A673 (cell line): ENCODE data around the gene ENTPD2. TPM values are rescaled to one million over a fixed set of nuclear protein-coding genes. Genes with fewer than 3 reads are reported as not detected.

Experiments
- BruUV-seq: library from RNA; stranded (reverse); fragments of 400-500 nt; replicated peaks from 2 replicates; lab custom pipeline; 2021; lab: Mats Ljungman, UMichigan
- CTCF ChIA-PET: fragments of 300-600 bp; sonication (Branson Sonifier 250); formaldehyde crosslinking; loops from one replicate; lab custom pipeline; 2022; ENCODE audit warnings: antibody characterized with exemption; lab: Charles Lee
- POLR2A ChIA-PET: fragments of 300-600 bp; sonication (Branson Sonifier 250); formaldehyde crosslinking; loops from one replicate; lab custom pipeline; 2022; ENCODE audit warnings: antibody characterized with exemption; ENCODE audit not compliant: low non-redundant PET; lab: Charles Lee
- DNase-seq: peaks from one replicate; pipeline ENCODE4 v3.0.0-alpha.2; 2015; ENCODE audit warnings: low spot score
- H3K27ac ChIP-seq: fragments of 200-600 bp; sonication (generic); 2 replicates; pipeline ENCODE4 v1.5.1; 2016; ENCODE audit warnings: mixed run types, low read depth, mild to moderate bottlenecking, mixed read lengths, antibody characterized with exemption, low read length; ENCODE audit not compliant: poor library complexity, severe bottlenecking
- H3K27me3 ChIP-seq: fragments of 200-600 bp; sonication (generic); replicated peaks from 2 replicates; pipeline ENCODE4 v1.6.1; 2017; ENCODE audit warnings: mixed run types, low read depth, mild to moderate bottlenecking, mixed read lengths, antibody characterized with exemption, low read length; ENCODE audit not compliant: insufficient read depth, poor library complexity
- H3K36me3 ChIP-seq: fragments of 200-600 bp; sonication (generic); 2 replicates; pipeline ENCODE4 v1.6.1; 2016; ENCODE audit warnings: mixed run types, mild to moderate bottlenecking, mixed read lengths, antibody characterized with exemption, low read length; ENCODE audit not compliant: insufficient read depth, poor library complexity, severe bottlenecking
- H3K4me1 ChIP-seq: fragments of 200-600 bp; sonication (generic); 2 replicates; pipeline ENCODE4 v1.6.1; 2017; ENCODE audit warnings: mixed run types, mild to moderate bottlenecking, mixed read lengths, antibody characterized with exemption, low read length; ENCODE audit not compliant: insufficient read depth, poor library complexity, severe bottlenecking
- H3K4me3 ChIP-seq: fragments of 200-600 bp; sonication (generic); 2 replicates; pipeline ENCODE4 v1.5.1; 2016; ENCODE audit warnings: low read depth, mixed run types, mild to moderate bottlenecking, mixed read lengths, low read length; ENCODE audit not compliant: poor library complexity, severe bottlenecking
- H3K9me3 ChIP-seq: fragments of 200-600 bp; sonication (generic); 2 replicates; pipeline ENCODE4 v1.6.1; 2016; ENCODE audit warnings: mixed run types, low read depth, mild to moderate bottlenecking, mixed read lengths, antibody characterized with exemption, low read length; ENCODE audit not compliant: poor library complexity, severe bottlenecking
- CTCF ChIP-seq: fragments of 300-800, 200-600 bp; sonication (generic); conservative IDR thresholded peaks from 2 replicates; pipeline ENCODE4 v1.5.1; 2017; ENCODE audit warnings: low read depth, mild to moderate bottlenecking, antibody characterized with exemption, low read length, moderate library complexity, mixed read lengths
- EZH2 ChIP-seq: fragments of 200-600 bp; sonication (generic); IDR thresholded peaks from 2 replicates; pipeline ENCODE4 v1.6.1; 2017; ENCODE audit warnings: borderline replicate concordance, low read depth, mild to moderate bottlenecking, mixed read lengths, antibody characterized with exemption, low read length; ENCODE audit not compliant: poor library complexity, severe bottlenecking
- intact Hi-C: fragments of 100-400 bp; cut with micrococcal nuclease; formaldehyde crosslinking; loops from one replicate; pipeline ENCODE4 v1.10.0; 2022; ENCODE audit not compliant: unreplicated experiment
- total RNA-seq: library from RNA; stranded (reverse); gene quantifications from 2 replicates; pipeline ENCODE4 v1.2.3, GENCODE V29; 2021

Gene ENTPD2
- total RNA-seq, 1 experiment from 2014 or later = not detected

GRCh38 chr9:137097761-137098462 is 44.1 kb upstream of the ENTPD2 start:
- H3K27ac ChIP-seq = no peak overlapping the region
- H3K9me3 ChIP-seq = peaks cover 10% of the 10 kb centered on the region
- H3K27me3 ChIP-seq = no peaks in the 10 kb centered on the region
- POLR2A ChIA-PET = no interaction called here
- intact Hi-C loops = no loop called here
- DNase-seq = no peak
- TF ChIP-seq CTCF = no peak
- TF ChIP-seq EZH2 = no peak
- BruUV-seq = no TSS peak
- peaks cover 35% of the 10 kb centered on the region for H3K36me3 ChIP-seq
- H3K4me3 ChIP-seq = no peak overlapping the region
- CTCF ChIA-PET = no interaction called here
- no peaks in the 10 kb centered on the region for H3K4me1 ChIP-seq

- BruUV-seq = no TSS peak
- ChIA-PET POLR2A (no interaction called here), CTCF (no interaction called here)
- Histone ChIP-seq H3K27ac (no peak overlapping the region), H3K9me3 (peaks cover 1% of the 10 kb centered on the region), H3K4me1 (no peaks in the 10 kb centered on the region), H3K4me3 (no peak overlapping the region), H3K27me3 (no peaks in the 10 kb centered on the region), H3K36me3 (peaks cover 25% of the 10 kb centered on the region)
- intact Hi-C loops = no loop called here
- DNase-seq = no peak
- TF ChIP-seq CTCF = no peak
- TF ChIP-seq EZH2 = no peak
Measured at GRCh38 chr9:137096785-137097546, 43.1 kb upstream of the ENTPD2 start.

- Histone ChIP-seq H3K27me3 (no peaks in the 10 kb centered on the region), H3K4me3 (no peak overlapping the region), H3K27ac (no peak overlapping the region), H3K36me3 (peaks cover 14% of the 10 kb centered on the region), H3K9me3 (no peaks in the 10 kb centered on the region), H3K4me1 (no peaks in the 10 kb centered on the region)
- CTCF ChIA-PET = no interaction called here
- no peak for TF ChIP-seq CTCF
- TF ChIP-seq EZH2 = no peak
- DNase-seq = no peak
- POLR2A ChIA-PET = no interaction called here
- no TSS peak for BruUV-seq
- intact Hi-C loops = no loop called here
Measured at GRCh38 chr9:137095664-137096517, 42.0 kb upstream of the ENTPD2 start.
